Choroid plexus epithelial cell (primary cell): Measurements from ENCODE around the gene ABR.

ENCODE experiments used
- DNase-seq: peaks from one replicate; pipeline ENCODE4 v3.0.0-alpha.2; 2010; ENCODE audit warnings: low read depth
- H3K4me3 ChIP-seq: 2 replicates; pipeline ENCODE4 v1.5.1; 2011; ENCODE audit warnings: low read depth, mild to moderate bottlenecking, control low read depth, low read length, moderate library complexity
- CTCF ChIP-seq: conservative IDR thresholded peaks from 2 replicates; pipeline ENCODE4 v1.5.1; 2011; ENCODE audit warnings: low read depth, mild to moderate bottlenecking, control low read depth, inconsistent platforms, low read length, moderate library complexity

The ABR gene

GRCh38 chr17:1059131-1059795 lies 120.5 kb downstream of the ABR start:
- no peak overlapping the region for H3K4me3 ChIP-seq
- TF ChIP-seq CTCF, result no peak
- DNase-seq, result no peak

GRCh38 chr17:1058423-1059130 lies 121.2 kb downstream of the ABR start:
- peak; percentile 54 for TF ChIP-seq CTCF
- H3K4me3 ChIP-seq, result no peak overlapping the region
- DNase-seq, result peak; percentile 39

- TF ChIP-seq CTCF, result no peak
- no peak overlapping the region for H3K4me3 ChIP-seq
- DNase-seq, result no peak
These were observed 123.0 kb downstream of the ABR start for GRCh38 chr17:1056761-1057160.

GRCh38 chr17:1055751-1056645 lies 123.8 kb downstream of the ABR start:
- peak; percentile 77 for DNase-seq
- peak; percentile 79 for TF ChIP-seq CTCF
- no peak overlapping the region for H3K4me3 ChIP-seq

GRCh38 chr17:1055231-1055630 lies 124.5 kb downstream of the ABR start:
- no peak for DNase-seq
- TF ChIP-seq CTCF, result no peak
- H3K4me3 ChIP-seq, result no peak overlapping the region

GRCh38 chr17:1054656-1055055 lies 125.1 kb downstream of the ABR start:
- no peak for TF ChIP-seq CTCF
- no peak overlapping the region for H3K4me3 ChIP-seq
- no peak for DNase-seq
